HG03442 (cell line): ENCODE measurements around the gene MSMO1.

Source experiments
- ATAC-seq: cut with Tn5 transposase; IDR thresholded peaks from one replicate; pipeline ENCODE4 v1.9.1; 2021; ENCODE audit warnings: mild to moderate bottlenecking, moderate library complexity; ENCODE audit not compliant: unreplicated experiment

The MSMO1 gene

DNA sequence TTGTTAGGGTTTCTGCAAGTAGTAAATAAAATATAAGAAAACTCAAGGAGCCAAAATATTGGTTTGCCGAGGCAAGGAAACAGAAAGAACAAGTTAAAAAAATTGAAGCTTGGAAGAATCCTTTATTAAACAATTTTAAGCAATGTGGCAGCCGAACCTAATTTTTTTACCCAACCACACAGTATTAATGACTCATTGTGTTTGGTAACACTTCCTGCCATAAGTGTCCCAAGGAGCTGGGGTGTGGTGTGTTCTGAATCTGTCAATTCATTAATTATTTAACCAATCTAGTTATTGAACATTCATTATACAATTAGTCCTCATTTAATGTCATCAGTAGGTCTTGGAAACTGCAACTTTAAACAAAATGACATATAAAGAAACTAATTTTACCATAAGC, 32.0 kb downstream of the MSMO1 start:
- ATAC-seq, result no peak

DNA sequence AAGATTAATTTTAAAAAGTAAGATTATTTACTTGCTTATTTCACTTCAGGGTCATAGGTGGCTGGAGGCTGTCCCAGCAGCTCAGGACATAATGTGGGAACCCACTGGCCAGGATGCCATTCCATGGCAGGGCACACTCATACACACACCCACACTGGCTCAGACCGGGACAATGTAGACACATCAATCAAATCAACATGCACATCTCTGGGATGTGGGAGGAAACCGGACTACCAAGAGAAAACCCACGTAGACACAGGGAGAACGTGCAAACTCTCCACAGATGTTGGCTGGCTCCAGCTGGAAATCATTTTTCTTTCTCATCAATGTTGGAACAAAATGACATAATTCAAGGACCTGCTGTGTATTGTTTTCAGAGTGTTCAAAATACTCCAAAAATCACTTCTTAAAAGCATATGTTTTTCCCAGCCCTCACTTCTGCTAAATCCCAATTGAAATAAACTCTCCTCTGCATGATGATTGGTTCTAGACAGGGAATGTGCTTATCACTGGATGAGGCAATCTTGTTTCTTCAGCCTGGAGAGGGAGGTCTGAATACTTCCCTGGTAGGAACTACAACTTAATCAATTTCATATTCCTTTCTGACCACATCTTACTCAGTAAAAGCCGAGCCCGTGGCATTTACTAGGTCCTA, 32.7 kb downstream of the MSMO1 start:
- no peak for ATAC-seq

DNA sequence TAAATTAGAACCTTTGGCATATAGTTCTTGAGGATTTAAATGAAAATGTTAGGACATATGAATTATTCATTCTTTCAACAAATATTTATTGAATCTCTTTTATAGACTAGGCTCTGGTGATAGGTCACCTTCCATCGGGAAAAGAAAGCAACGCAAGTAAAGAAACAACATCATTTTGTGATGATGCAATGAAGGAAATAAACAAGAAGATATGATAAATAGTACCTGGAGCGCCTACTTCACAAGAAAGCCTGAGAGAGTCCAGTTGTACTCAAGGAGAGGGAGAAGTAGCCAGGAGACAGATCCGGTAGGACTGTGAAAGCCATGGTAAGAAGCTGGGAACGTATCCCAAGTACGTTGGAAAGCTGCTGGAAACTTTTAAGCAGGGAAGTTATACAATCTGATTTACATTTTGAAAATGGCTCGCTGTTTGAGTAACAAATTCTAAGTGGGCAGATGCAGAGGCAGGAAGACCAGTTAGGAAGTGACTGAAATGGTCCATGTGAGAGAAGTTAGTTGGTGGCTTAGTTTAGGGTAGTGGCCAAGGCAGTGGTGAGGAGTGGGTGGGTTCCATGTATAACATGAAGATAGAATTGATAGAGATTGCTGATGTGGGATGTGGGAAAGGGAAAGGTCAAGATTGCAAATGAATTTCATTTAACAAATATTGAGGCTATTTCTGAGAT, 33.7 kb downstream of the MSMO1 start:
- ATAC-seq, result no peak

DNA sequence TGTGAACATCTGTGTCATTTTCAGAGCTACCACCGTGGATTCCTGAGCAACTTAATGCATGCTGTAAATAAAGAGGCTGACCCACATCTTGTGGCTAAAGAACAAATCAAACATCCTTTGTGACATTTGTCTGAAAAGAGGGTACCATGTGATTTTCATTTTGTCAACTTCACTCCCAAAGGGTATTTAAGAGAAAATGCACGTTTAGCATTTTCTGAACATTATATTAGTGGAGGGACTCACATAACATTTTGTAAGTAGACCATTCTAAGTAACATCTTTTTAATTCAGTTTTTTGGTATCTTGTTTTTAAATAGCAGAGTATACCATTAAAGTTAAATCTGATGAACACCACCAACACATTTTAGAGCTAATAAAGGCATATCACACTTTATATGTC, 34.3 kb downstream of the MSMO1 start:
- no peak for ATAC-seq

DNA sequence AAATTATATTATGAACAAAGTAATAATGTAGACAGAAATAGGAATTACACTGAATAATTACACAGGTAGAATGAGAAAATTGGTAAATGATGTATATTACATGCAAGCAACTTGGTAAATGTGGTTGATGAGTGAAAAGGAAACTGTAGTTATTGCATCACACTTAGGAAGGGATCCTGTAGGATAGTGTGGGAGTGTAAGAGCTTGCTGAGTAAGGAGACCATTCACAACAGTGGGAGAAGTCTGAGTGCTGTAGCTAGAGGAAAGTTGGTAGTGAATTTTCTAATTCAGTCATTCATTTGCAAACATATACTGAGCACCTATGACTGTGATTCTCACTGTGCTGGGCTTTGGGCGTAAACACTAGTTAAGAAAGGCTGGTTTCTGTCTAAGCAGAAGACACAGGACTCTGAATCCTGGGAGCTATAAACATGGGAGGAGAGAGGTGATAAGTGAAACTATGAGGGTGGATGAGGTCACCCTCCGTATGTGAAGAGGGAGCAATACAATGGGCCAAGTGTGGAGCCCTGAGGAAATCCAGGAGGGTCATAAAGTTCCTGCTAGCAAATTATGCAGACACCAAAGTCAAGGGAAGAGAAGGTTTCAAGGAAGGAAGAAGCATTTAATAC, 37.1 kb downstream of the MSMO1 start:
- ATAC-seq, result no peak

DNA sequence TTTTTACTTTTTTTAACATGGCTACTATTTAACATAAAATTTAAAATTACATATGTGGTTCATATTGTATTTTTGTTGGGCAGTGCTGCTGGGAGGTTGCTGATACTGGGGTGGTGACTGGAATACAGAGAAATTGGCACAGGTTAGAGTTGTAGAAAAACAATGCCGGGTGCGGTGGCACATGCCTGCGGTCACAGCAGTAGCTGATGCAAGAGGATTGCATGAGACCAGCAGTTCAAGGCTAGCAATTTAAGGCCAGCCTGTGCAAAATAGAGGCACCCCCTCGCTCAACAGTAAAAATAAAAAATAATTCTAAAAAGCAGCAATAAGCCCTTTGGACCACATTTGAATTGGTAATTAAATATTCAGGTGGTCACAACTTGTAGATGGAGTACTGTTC, 39.6 kb downstream of the MSMO1 start:
- ATAC-seq, result no peak

DNA sequence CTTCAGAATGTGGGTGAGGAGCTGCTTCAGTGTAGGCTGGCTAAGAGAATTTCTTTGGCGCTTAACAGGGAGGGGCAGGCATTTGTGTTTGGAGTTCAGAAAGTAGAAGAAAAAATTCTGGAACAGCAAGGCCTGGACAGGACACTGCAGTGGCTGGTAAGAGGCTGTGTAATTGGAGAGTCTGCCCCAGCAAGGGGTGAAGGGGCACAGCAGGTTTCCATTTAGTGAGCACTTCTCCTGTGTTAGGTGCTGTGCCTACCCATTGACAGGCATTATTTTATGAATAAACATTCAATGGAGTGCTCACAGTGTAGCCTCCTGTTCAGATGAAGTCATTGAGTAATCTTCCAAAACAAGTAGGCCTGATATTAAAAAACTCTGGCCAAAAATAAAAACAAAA, 40.6 kb downstream of the MSMO1 start:
- no peak for ATAC-seq

DNA sequence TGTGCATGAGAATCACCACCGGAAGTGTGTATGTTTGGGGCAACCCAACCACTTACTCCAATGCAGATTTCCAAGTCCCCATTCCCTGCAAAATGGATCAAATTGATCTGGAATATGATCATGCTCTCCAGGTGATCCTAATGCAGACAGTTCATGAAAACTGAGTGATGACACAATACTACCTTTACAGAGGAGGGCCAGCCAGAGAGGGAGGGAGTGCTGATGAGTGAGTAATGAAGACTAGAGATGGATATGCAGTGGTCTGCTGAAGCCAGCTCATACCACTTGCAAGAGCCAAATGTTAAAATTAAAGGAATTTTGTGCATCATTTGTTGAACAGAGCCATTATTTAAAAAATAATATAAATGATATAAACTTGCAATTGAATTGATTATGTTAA, 41.1 kb downstream of the MSMO1 start:
- ATAC-seq, result no peak

DNA sequence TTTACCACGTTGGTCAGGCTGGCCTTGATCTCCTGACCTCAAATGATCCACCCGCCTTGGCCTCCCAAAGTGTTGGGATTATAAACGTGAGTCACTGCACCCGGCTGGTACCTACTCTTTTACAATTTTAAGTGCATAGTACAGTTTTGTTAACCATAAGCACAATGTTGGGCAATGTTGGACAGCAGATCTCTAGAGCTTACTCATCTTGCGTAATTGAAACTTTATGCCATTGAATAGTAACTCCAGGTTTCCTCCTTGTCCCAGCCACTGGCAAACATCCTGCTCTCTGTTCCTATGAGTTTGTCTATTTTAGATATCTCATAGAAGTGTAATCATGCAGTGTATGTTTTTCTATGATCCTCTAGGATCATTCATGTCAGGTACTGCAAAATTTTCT, 42.1 kb downstream of the MSMO1 start:
- no peak for ATAC-seq

DNA sequence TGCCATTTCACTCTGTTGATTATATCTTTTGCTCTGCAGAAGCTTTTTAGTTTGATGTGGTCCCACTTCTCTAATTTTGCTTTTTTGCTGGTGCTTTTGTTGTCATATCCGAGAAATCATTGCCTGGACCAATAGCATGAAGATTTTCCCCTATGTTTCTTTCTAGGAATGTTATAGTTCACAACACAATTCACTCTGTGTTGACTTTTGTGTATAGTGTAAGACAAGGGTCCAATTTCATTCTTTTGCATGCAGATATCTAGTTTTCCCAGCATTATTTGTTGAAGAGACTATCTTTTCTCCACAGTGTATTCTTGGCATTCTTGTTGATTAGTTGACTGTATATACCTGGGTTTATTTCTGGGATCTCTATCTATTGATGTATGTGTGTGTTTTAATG, 43.1 kb downstream of the MSMO1 start:
- ATAC-seq, result no peak

DNA sequence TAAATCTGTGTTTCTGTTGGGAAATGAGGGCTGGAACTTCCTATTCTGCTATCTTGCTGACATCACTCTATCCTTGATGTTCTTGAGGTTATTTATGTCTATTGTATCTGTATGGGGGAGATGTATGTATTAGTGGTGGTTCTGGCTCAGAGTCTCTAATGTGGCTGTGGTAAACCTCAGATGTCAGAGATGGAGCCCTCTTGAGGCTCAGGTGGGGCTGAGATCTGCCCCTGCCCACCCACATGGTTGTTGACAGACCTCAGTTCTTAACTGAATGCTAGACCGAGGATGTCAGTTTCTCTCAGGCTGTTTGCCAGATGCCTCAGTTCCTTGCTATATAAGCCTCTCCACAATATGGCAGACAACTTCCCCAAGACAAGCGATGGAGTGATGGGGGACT, 48.0 kb downstream of the MSMO1 start:
- ATAC-seq, result no peak

DNA sequence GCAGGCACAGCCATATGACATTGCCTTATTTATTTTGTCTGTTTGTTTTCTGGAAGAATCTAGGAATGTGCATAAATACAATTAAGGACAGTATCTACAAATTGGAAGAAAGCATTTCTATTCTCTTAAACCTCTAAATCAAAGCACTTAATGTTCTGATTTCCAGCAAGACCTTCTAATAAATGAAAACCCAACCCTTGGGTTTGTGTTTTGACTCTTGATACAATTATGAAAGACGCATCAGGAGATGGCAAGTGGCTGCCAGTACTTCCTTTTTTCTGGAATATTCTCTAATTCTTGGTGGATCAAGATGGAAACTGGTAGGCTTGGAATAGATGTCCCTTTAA, 50.9 kb downstream of the MSMO1 start:
- ATAC-seq, result no peak

DNA sequence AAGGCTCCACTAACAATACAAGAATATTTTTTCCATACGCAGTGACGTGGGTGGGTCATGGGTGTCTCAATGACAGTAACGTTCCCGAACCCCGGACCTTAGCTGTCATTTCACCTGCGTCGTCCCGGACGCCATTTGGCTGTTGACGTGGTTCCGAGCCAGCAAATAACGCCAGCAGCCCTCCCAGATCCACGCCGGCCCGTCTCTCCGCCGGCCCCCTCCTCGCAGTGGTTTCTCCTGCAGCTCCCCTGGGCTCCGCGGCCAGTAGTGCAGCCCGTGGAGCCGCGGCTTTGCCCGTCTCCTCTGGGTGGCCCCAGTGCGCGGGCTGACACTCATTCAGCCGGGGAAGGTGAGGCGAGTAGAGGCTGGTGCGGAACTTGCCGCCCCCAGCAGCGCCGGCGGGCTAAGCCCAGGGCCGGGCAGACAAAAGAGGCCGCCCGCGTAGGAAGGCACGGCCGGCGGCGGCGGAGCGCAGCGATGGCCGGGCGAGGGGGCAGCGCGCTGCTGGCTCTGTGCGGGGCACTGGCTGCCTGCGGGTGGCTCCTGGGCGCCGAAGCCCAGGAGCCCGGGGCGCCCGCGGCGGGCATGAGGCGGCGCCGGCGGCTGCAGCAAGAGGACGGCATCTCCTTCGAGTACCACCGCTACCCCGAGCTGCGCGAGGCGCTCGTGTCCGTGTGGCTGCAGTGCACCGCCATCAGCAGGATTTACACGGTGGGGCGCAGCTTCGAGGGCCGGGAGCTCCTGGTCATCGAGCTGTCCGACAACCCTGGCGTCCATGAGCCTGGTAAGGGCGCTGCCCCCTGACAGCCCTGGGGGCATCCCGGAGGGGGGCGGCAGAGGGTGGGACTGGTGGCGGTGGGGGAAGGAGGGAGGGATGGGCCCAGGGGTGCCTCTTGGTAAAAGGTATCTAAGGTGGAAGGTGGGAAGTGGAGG, 51.5 kb downstream of the MSMO1 start, which contains the start of gene CPE:
Gene CPE (plus strand): TSS at position 264 of the 933 bp plus-strand sequence. CDS start 214 bp downstream, at position 478.
- peak; percentile 92 for ATAC-seq

DNA sequence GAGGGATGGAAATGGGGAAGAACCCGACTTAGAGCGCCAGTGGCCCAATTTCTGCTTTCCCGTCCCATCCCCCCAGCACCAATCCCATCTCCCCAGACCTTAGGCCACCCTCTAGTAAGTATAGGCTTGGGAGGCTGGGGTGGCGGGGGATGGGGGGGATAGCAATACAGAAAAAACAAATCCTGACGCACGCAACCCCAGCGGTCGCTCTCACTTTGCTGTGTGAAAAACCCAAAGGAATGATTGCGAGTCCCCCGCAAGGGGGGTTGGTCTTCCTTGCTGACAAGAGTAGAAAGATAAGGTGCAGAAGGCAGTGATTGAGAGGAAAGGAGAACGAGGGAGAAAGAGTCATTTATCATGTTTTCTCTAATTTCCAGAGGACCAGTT, 52.2 kb downstream of the MSMO1 start:
- no peak for ATAC-seq

DNA sequence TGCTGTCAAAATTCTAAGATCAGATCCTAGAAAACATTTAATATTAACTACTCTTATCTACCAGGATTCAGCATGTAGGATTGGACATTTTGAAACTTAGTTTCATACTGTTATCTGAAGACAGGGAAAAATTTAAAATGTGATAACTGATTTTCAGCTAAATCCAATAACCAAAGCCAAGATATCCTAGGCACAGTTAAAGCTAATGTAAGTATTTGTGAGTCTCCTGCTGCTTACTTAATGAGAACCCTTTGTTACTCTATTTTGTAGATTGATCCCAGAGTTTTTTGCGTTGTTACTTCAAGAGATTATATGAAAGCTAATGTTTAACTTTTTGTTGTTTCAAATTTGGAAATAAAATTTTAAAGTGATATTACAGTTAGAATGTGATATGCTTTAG, 53.3 kb downstream of the MSMO1 start:
- ATAC-seq, result no peak

DNA sequence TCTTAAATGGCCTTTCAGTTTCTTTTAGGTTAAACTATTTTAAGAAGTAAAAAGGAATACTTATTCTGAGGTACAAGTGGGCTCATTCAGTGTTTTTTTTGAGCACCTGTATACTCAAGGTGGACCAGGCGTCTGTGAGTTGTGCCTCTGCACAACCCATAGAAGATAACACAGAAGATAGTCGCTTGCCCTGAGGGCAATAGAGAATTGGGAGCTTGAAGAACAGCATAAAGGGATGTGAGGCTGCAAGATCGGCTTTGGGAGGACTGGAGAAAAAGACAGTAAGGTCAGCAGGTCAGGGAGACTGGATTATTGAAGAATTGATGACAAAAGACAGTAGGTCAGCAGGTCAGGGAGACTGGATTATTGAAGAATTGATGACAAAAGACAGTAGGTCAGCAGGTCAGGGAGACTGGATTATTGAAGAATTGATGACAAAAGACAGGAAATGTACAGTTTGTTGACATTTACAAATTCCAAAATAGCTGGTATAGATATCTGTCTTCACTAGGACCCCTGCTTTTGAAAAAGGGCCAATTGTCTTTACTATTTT, 54.4 kb downstream of the MSMO1 start:
- no peak for ATAC-seq

DNA sequence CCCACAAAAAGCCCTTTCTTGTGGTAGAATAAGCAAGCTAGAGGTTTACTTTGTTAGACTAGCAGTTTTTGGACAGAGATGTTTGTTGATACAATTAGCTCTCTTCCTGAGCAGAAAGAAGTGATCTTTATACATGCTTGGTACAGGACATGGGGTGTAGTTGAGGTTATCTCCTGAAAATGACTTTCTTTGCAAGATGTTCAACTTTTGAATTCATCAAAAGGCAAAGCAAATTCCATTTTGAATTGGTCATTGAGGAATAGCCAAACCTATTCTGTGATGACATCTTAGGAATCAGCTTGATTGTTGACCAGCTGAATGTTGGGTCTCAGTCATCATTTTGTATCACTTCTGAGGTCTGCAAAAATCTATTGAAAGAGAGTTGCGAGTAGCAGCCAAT, 55.2 kb downstream of the MSMO1 start:
- ATAC-seq, result no peak

DNA sequence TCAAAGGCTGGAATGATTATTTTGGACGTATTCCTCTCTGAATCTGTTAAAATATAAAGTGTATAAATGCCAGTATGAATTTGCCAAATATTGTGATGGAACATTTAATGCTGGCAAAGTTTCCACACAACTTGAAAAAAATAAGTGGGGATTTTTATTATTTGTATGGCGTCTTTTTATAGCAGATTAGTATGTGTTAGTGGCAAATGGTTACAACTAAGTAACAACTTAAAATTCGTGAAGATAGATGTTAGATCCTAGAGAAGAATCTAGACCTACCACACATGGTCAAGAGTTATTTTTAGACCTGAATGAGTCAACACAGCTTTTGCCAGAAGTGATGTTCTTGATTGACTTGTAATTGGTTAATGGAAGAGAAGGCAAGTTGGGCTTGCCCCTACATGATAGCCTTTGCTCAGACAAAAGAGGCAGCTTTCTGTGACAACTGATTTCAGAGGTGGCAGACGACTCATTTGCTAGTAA, 56.2 kb downstream of the MSMO1 start:
- ATAC-seq, result no peak

DNA sequence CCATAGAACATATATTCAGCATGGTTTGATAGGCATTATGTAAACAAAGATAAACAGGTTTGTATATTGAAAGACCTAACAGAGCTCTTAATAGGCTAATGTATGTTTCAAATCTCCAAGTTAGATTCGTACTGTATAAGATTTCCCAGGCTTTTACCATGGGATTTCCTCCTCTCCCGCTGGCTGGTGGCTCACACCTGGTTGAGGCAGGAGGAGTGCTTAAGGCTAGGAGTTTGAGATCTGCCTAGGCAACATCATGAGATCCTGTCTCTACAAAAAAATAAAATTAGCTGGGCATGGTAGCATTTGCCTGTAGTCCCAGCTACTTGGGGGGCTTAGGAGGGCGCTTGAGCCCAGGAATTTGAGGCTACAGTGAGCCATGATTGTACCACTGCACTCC, 56.7 kb downstream of the MSMO1 start:
- ATAC-seq, result no peak

DNA sequence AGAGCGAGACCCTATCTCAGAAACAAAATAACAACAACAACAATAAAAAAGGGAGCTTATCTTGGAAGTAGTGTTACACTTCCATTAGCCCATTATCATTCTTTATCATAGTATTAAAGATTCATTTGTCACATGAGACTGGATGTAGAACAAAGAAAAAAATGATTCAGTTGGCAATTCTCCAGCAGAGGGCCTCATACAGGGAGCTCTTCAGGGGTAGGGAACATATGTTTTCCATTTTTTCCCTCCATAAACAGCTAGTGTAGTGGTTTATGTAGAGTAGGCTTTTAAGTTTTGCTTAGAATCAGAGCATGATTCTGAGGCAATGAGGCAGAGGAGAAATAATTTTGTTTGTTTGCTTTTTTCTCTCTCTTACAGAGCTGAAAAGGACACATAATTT, 57.1 kb downstream of the MSMO1 start:
- no peak for ATAC-seq

DNA sequence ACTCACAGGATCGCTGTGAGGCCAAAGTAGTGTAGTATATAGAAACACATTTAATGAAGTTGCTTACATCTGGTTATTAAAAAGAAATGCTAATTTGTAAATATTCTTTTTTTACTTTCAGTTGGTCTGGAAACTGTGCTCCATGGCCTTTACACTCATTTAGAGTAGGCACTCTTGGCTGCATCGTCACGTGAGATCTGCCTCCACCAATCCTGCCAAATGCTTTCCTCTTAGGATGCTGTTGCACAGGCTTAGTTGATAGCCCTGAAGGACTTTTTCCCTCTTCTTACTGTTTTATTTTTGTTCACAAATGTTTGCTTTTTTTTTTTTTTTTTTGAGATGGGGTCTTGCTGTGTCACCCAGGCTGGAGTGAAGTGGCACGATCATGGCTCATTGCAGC, 57.7 kb downstream of the MSMO1 start:
- ATAC-seq, result no peak
